ENCODE data around the gene XRCC1. TPM values are rescaled to one million over a fixed set of nuclear protein-coding genes. Genes with fewer than 3 reads are reported as not detected.

Gene XRCC1
- total RNA-seq, 1 experiment from 2014 or later, result 38.0 TPM

- Mint-ChIP-seq H3K27ac (peak overlapping the region; percentile 49 to 82 (median 69); a peak in 5 of 7 replicates), H3K36me3 (ENCODE audit: insufficient read depth in 1 of 3, low read depth in 3 of 3) (peaks cover 11 to 31% (median 13%) of the 10 kb centered on the region in 3 experiments; a peak in 6 of 7 replicates), H3K4me1 (peaks cover 23 to 37% of the 10 kb centered on the region in 2 experiments), H3K4me3 (peak overlapping the region in 1 of 2 experiments; percentile 16; a peak in 1 of 5 replicates), H3K9me3 (no peaks in the 10 kb centered on the region; a peak in 1 of 5 replicates), H3K27me3 (ENCODE audit: low read depth) (peaks cover 20% of the 10 kb centered on the region)
- H4K5ac ChIP-seq (ENCODE audit: insufficient read length, low read depth, low read length), result no peak overlapping the region
- H3K79me1 ChIP-seq (ENCODE audit: insufficient read depth, low read depth, low read length, poor library complexity, severe bottlenecking), result no peaks in the 10 kb centered on the region
- H3K4ac ChIP-seq (ENCODE audit: low read depth, low read length), result no peak overlapping the region
- H3K27ac ChIP-seq (ENCODE audit: insufficient read length, low read depth, low read length), result no peak overlapping the region
- WGBS (ENCODE audit: extremely low coverage, insufficient read length, low lambda C conversion rate), result no CpG with 5 or more reads among the region's 35 CpGs
- TF ChIP-seq CTCF (conservative IDR thresholded peaks at IDR 0.05), result no peak
- no peak overlapping the region for H2AK5ac ChIP-seq (ENCODE audit: insufficient read length, low read length)
- H3K14ac ChIP-seq (ENCODE audit: insufficient read depth, low read length), result no peak overlapping the region
- H2BK20ac ChIP-seq (ENCODE audit: low read depth, low read length, poor library complexity, severe bottlenecking), result no peak overlapping the region
- no peak overlapping the region for H3K56ac ChIP-seq (ENCODE audit: insufficient read length, low read depth, low read length)
- H2AFZ ChIP-seq (ENCODE audit: low read length), result no peak overlapping the region
- DNase-seq, result peak; percentile 93
- H2BK12ac ChIP-seq (ENCODE audit: insufficient read length, low read depth, low read length), result no peak overlapping the region
- H4K8ac ChIP-seq (replicated peaks; ENCODE audit: insufficient read length, low read depth, low read length), result no peak overlapping the region
- no peak overlapping the region for H2BK120ac ChIP-seq (ENCODE audit: low read depth, low read length, poor library complexity, severe bottlenecking)
- no peak overlapping the region for H3T11ph ChIP-seq (ENCODE audit: low read length)
- H2BK15ac ChIP-seq (ENCODE audit: low read depth, low read length), result no peak overlapping the region
- no peaks in the 10 kb centered on the region for H4K20me1 ChIP-seq (ENCODE audit: control insufficient read depth, insufficient read depth, insufficient read length)
- no peaks in the 10 kb centered on the region for H3K27me3 ChIP-seq (ENCODE audit: insufficient read depth, low read length)
- no peaks in the 10 kb centered on the region for H3K79me2 ChIP-seq (ENCODE audit: insufficient read depth, low read length)
- no peak overlapping the region for H3K23ac ChIP-seq (ENCODE audit: insufficient read length, low read depth, low read length)
- H2BK5ac ChIP-seq (ENCODE audit: insufficient read length, low read length), result no peak overlapping the region
- no peak overlapping the region for H3K18ac ChIP-seq (ENCODE audit: insufficient read length, low read depth, low read length)
- H3K23me2 ChIP-seq (ENCODE audit: insufficient read length, low read depth, low read length, poor library complexity, severe bottlenecking), result peaks cover 10% of the 10 kb centered on the region
- H3K4me2 ChIP-seq (ENCODE audit: insufficient read depth, insufficient read length, low read length), result no peak overlapping the region
- H4K91ac ChIP-seq (ENCODE audit: insufficient read length, low read depth, low read length), result no peak overlapping the region
- H3K4me1 ChIP-seq (ENCODE audit: insufficient read depth, low read length), result no peaks in the 10 kb centered on the region; the same call in none of the 2 replicates
- H3K9me3 ChIP-seq (ENCODE audit: control insufficient read depth, low read depth, low read length), result no peaks in the 10 kb centered on the region
- no peak overlapping the region for H3K9ac ChIP-seq (ENCODE audit: extremely low read depth, insufficient read length, low read length)
Measured at GRCh38 chr19:43623889-43624670, 48.8 kb upstream of the XRCC1 start.

All from H9 (cell line).